ENCODE results near the gene KNL1. TPM values are rescaled to one million over a fixed set of nuclear protein-coding genes. Genes with fewer than 3 reads are reported as not detected.
"Not testable (repeated sequence)": the region's sequence is repeated elsewhere in the genome, so short reads cannot be mapped to it uniquely, and the experiment has no call there.

The KNL1 gene
- 63.7 and 65.0 TPM in 2 replicates for total RNA-seq (2014; rRNA removed)
- polyA plus RNA-seq (2012), result 4.0 TPM

GRCh38 chr15:40593588-40594428, at the start of gene KNL1:
Gene KNL1 (plus strand): TSS chr15:40594249. CDS start chr15:40602932, 8,683 bp downstream.
- peak; percentile 92 for DNase-seq (ENCODE audit: low read depth)

DNA sequence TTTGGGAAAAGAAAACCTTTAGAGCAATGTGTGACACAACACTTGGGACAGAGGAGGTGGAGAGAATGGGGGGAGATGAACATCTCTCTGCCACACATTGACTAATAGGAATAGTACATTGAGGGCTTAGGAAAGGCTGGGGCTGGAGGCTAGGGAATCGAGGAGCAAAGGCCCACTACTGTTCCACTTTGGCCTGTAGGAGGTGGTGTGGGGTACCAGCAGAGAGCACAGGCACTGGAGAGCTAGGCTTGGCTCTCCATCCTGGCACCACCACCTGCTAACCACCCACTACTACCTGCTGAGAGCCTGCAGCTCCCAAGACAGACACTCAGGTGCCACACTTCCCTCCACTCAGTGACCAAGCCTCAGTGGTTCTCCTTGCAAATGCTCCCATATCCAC, 48.6 kb upstream of the KNL1 start:
- DNase-seq (ENCODE audit: low read depth), result no peak

- DNase-seq (ENCODE audit: low read depth), result no peak
Measured at GRCh38 chr15:40548610-40549009, 45.4 kb upstream of the KNL1 start.

GRCh38 chr15:40549894-40550293, 44.2 kb upstream of the KNL1 start:
- DNase-seq (ENCODE audit: low read depth), result no peak

GRCh38 chr15:40550341-40551037, 43.6 kb upstream of the KNL1 start:
- DNase-seq (ENCODE audit: low read depth), result no peak

DNA sequence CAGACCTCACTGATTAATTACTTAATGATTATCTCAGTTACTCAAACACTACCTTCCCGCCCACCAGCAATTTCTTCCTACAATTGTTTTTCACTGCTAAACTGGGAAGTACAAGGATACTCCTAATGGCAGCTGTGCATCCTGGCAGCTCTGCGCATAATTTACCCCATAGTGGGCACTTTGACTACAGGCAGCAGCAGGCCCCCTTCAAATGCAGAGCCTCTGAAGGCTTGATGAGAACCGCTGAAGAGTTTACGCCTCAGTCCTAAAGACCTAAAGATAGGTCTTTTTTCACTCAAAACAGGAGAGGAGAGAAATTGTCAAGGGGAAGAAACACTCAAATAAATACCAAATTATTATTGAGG, 39.9 kb upstream of the KNL1 start:
- no peak for DNase-seq (ENCODE audit: low read depth)

DNA sequence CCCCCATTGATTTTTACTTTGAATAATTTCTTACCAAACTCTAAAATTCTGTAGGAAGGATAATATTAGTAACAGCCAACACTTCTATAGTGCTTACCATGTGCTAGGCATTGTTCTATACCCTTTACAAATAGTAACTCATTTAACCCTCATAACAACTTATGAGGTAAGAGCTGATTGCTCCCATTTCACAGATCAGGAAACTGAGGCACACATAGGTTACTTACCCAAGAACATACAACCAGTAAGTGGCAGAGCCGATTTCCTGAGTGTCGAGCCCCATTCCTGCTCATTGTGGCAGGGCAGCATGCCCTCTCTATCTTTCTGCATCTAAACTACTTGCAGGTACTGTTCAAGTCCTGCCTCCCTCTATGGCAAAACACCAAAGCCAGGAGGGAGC, 38.2 kb upstream of the KNL1 start:
- DNase-seq (ENCODE audit: low read depth), result no peak

DNA sequence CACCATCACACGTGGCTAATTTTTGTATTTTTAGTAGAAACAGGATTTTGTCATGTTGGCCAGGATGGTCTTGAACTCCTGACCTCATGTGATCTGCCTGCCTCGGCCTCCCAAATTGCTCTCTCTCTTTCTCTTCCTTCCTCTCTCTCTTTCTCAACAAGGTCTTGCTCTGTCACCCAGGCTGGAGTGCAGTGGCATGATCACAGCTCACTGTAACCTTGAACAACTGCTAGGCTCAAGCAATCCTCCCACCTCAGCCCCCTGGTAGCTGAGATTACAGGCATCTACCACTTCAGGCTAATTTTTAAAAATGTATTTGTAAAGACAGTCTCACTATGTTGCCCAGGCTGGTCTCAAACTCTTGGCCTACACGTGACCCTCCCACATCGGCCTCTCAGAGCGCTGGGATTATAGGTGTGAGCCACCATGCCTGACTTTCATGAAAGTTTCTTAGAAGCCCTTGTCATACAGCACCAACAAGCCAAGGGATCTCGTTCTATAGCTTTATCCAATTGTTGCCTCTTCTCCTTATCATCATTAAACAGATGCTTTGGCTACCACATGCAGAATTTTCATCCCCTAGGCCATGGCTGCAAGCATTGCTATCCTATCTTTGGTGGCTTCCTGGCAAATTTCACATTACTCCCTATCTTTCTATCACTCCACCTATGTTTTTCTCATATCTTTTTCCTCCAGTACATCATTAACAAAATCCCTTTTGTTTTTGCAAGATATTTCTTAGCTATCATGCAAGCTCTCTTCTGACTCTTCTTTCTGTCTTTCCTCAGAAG, 34.9 kb upstream of the KNL1 start:
- no peak for DNase-seq (ENCODE audit: low read depth)

DNA sequence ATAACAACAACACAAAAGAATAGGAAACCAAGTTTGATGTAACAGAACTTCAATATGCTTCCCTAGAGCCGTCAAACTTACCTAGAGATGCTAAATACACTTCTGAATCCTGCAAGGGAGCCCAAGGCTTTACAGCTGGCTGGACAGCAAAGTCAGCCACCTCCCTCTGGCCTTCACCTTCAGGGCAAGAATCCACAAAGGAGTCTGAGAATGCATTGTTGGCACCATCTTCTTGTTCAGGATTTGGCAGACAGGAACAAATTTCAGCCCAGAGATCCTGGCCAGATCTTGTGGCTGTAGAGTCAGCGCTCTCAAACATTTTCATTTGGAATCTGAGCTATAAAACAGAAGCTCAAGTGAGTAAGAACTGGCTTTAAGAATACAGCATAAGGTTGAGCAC, 31.4 kb upstream of the KNL1 start:
- no peak for DNase-seq (ENCODE audit: low read depth)

DNA sequence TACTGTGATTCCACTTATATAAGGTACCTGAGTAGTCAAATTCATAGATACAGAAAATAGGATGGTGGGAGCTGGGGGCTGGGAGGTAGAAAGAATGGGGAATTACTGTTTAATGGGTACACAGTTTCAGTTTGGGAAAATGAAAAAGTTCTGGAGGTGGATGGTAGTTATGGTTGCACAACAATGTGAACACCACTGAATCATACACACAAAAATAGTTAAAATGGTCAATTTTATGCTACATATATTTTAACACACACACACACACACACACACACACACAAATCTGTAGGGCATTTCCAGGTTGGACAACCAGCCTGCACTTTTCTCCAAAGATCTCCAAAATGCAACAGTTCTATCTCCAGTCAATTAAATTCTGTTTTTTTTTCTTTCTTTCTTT, 30.6 kb upstream of the KNL1 start:
- no peak for DNase-seq (ENCODE audit: low read depth)

DNA sequence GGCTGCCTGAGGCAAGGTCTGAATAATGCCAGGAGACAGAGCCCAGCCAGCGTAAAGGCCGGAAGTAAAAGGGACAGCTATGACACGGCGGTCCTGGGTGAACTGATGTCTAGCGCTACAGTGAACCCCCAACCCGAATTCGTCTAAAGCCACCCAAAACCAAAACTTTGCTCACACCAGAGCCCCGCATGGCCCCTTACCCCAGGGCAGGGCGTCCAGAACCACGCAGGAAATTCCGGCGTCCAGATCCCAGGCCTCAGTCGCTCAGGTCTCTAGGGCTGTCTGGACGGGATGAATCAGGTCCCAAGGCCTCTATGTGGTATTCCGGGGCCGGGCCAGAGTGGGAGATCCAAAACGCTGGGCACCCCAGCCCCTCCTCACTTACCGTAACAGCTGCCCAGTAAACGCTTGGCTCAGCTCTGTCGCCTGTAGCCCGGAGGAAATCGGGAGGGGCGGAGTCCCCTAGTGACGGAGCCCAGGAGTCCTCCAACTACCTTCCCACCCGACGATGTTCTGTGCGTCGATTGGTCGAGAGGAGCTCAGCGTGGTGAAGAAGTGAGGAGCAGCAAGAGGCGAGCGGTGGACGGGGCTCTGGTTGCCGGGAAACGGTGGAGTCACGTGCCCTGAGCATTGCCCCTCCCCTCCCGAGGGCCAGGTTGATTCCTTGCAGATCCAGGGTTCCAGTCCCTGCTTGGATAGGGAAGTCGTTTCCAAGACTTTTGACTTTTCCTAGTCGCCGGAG, 29.3 kb upstream of the KNL1 start, which contains the start of gene CCDC32:
Gene CCDC32 (minus strand): TSS at position 452 of the 742 bp plus-strand sequence. CDS start 2,027 bp downstream, outside the sequence.
- peak; percentile 99 for DNase-seq (ENCODE audit: low read depth)

DNA sequence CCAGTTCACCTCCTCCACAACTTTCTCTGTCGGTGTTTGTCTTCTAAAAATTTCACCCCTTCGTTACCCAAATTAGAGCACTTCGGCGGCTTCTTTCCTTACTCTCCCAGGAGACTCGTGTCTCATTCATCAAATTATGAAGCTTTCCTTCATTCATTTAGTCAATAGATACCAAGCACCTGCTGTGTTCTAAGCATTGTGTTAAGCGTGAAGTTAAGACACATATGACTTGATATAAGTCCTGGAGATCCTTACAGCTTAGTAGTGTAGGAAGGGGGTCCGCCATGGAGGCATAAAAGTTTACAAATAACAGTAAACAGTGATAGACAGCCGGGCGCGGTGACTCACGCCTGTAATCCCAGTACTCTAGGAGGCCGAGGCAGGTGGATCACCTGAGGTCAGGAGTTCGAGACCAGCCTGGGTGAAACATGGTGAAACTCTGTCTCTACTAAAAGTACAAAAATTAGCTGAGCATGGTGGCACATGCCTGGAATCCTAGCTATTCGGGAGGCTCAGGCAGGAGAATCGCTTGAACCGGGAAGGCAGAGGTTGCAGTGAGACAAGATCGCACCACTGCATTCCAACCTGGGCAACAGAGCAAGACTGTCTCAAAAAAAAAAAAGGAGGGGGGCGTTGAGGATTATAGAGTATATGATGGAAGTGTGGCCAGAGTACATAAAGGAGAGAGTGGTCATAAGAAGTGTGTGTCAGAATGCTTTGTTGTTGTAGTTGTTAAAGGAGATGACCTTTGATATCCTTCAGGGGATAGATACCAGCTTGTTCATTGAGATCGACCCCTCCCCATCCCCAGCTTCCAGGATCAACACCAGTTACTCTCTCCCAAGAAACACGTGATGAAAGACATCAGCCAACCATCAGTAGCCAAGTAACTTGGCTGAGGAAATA, 28.5 kb upstream of the KNL1 start:
- DNase-seq (ENCODE audit: low read depth), result no peak

DNA sequence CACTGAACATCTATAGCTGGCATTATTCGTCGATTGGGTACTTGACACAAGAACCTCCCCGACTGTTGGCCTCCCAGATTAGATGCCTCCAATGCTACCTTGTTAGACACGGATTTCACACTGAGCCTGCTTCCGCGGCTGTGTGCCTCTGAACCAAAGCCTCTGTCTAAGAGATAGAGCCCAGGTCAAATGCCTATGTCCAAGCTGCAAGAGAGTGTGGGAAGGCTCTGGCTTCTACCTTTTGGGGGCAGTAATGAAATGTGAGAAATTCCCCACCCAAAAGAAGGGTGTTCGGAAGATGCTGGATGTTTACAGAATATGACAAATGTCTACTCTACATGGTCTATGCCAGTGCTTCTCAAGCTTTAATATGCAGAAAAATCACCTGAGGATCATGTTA, 26.9 kb upstream of the KNL1 start:
- peak; percentile 35 for DNase-seq (ENCODE audit: low read depth)

DNA sequence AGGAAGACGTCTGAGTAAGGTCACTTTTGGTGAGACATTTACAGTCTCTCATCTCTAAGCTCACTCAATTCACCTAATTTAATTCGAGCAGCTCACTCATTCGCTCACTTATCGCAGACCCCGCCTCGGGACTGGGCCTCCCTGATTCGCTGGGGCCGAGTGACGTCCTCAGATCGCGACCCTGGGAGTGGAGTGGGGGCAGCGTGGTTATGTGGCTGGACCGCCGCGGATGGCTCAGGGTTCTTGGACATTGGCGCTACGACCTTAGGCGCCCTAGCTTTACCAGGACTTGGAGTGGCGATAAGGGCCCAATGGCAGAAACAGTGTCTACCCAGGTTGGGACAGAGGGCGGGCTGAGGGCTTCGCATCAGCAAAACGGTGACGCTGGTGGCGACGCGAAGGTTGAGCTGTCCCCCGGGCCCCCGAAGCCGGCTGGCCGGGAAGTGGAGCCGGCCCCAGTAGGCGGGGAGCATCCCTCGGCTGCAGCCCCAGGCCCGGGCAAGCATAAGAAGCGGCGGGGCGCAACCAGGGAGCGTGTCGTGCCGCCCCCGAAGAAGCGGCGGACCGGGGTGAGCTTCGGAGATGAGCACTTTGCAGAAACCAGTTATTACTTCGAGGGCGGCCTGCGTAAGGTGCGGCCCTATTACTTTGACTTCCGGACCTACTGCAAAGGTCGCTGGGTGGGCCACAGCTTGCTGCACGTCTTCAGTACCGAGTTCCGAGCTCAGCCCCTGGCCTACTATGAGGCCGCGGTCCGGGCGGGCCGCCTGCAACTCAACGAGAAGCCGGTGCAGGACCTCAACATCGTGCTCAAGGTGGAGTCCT, 24.7 kb upstream of the KNL1 start, which contains the start of gene RPUSD2:
Gene RPUSD2 (plus strand): TSS at position 171 of the 825 bp plus-strand sequence. CDS start 39 bp downstream, at position 210.
- peak; percentile 89 for DNase-seq (ENCODE audit: low read depth)

DNA sequence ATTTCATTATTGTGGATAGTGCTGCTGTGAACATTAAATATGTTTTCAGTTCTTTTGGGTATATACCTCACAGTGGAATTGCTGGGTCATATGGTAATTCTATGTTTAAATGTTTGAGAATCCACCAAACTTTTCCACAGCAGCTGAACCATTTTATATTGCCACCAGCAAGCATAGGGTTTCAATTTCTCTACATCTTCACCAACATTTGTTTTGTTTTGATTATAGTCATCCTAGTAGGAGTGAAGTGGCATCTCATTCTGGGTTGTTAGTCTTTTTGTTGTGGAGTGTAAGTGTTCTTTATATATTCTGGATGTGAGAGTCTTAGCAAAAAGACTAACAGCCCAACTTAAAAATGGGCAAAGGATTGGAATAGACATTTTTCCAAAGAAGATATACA, 18.9 kb upstream of the KNL1 start:
- no peak for DNase-seq (ENCODE audit: low read depth)

DNA sequence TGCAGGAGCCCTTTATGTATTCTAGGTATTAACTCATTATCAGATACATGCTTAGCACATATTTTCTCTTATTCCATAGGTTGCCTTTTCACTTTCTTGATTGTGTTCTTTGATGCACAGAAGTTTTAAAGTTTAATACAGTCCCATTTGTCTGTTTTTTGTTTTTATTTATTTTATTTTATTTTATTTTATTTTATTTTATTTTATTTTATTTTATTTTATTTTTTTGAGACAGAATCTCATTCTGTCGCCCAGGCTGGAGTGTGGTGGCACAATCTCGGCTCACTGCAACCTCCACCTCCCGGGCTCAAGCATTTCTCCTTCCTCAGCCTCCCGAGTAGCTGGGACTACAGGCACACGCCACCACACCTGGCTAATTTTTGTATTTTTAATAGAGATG, 17.1 kb upstream of the KNL1 start:
- DNase-seq (ENCODE audit: low read depth), result not testable (repeated sequence)

DNA sequence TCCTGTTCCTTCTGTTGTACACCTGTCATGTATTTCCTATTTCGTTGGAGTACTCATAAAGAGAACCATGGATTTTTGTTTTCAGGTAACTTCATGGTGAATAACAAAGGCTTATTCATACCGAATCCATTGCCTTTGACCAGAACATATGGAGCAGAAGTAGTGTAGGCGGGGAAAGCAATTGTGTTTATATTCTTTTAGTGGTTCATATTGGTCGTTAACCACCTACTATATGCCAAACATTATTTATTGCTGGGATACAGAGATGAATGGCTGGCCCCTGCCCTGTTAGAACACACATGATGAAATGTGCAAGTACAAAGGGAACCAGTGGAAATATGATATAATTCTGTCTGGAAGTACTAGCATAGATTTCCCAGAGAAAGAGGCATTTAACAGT, 15.2 kb upstream of the KNL1 start:
- no peak for DNase-seq (ENCODE audit: low read depth)

DNA sequence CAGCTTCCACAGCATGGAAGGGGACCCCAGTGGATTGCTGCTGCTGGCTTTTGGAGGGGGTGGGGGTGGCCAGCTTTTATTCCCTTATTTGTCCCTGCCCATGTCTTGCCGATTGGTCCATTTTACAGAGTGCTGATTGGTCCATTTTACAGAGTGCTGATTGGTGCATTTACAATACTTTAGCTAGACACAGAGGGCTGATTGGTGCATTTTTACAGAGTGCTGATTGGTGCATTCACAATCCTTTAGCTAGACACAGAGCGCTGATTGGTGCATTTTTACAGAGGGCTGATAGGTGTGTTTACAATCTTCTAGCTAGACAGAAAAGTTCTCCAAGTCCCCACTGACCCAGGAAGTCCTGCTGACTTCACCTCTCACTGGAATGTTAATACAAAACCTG, 12.3 kb upstream of the KNL1 start:
- not testable (repeated sequence) for DNase-seq (ENCODE audit: low read depth)

DNA sequence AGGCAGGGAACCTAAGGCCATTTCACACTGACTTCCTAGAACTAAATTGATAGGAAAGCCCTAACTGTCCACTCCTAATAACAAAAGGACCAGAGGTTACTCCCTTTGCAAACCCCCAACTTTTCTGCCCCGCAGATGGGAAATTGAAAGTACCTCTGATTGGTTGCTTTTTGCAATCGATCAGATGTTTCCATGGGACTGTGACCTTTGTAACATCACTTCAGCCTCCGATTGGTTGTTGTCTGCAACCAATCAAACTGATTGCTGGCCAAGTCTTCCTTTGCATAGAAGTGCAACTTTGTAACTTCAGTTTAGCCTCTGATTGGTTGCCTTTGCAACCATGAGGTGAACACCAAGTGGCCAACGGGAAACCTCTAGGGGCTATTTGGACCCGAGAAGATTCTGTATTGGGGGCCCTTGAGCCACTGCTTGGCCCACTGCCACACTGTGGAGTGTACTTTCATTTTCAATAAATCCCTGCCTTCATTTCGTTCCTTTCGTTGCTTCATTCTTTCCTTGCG, 11.3 kb upstream of the KNL1 start:
- DNase-seq (ENCODE audit: low read depth), result peak; percentile 79

All from LHCN-M2 (cell line).